GM12865 (cell line): ENCODE data around the gene ZMIZ1.

Experiments
- DNase-seq: peaks from one replicate; pipeline ENCODE4 v3.0.0; 2010; ENCODE audit warnings: low read depth
- H3K4me3 ChIP-seq: 2 replicates; pipeline ENCODE4 v1.5.1; 2011; ENCODE audit warnings: mild to moderate bottlenecking, low read depth, low read length, control low read depth
- CTCF ChIP-seq: IDR thresholded peaks from 2 replicates; pipeline ENCODE4 v1.5.1; 2011; ENCODE audit warnings: low read length, control low read depth, low read depth, inconsistent platforms; ENCODE audit not compliant: insufficient read depth; ENCODE audit errors: missing control alignments

Gene ZMIZ1

GRCh38 chr10:79026806-79027146 lies 42.0 kb upstream of the ZMIZ1 start:
- no peak for TF ChIP-seq CTCF
- DNase-seq: no peak

GRCh38 chr10:79027147-79028055 lies 41.4 kb upstream of the ZMIZ1 start:
- no peak overlapping the region for H3K4me3 ChIP-seq
- TF ChIP-seq CTCF: no peak
- DNase-seq: no peak

More at GRCh38 chr10:79026806-79027146, 42.0 kb upstream of the ZMIZ1 start:
- no peak overlapping the region for H3K4me3 ChIP-seq

- H3K4me3 ChIP-seq: no peak overlapping the region
- no peak for DNase-seq
- no peak for TF ChIP-seq CTCF
Observed at GRCh38 chr10:79028056-79028430, 40.7 kb upstream of the ZMIZ1 start.

GRCh38 chr10:79028451-79029010 lies 40.2 kb upstream of the ZMIZ1 start:
- H3K4me3 ChIP-seq: no peak overlapping the region
- no peak for TF ChIP-seq CTCF
- DNase-seq: no peak

GRCh38 chr10:79029478-79030390 lies 39.0 kb upstream of the ZMIZ1 start:
- H3K4me3 ChIP-seq: no peak overlapping the region
- no peak for DNase-seq
- TF ChIP-seq CTCF: no peak

- no peak for DNase-seq
- no peak overlapping the region for H3K4me3 ChIP-seq
- no peak for TF ChIP-seq CTCF
Observed at GRCh38 chr10:79030705-79031104, 38.1 kb upstream of the ZMIZ1 start.
